MM.1S (cell line): Measurements from ENCODE around the gene ZNF384.

Source experiments
- DNase-seq: peaks from one replicate; pipeline ENCODE4 v3.0.0-alpha.2; 2015
- H2AFZ ChIP-seq: fragments of 300-600 bp; sonication (generic); 2 replicates; pipeline ENCODE4 v1.6.0; 2016; ENCODE audit warnings: antibody characterized with exemption, low read length
- H3F3A ChIP-seq: fragments of 300-600 bp; sonication (generic); 2 replicates; pipeline ENCODE4 v1.6.1; 2016; ENCODE audit warnings: mild to moderate bottlenecking, antibody characterized with exemption, low read length, moderate library complexity, mixed read lengths; ENCODE audit not compliant: insufficient read depth
- H3K27ac ChIP-seq: fragments of 300-600 bp; sonication (generic); 2 replicates; pipeline ENCODE4 v1.5.1; 2016; ENCODE audit warnings: mild to moderate bottlenecking, low read length
- H3K27me3 ChIP-seq: fragments of 300-600 bp; sonication (generic); replicated peaks from 2 replicates; pipeline ENCODE4 v1.6.0; 2016; ENCODE audit warnings: low read length; ENCODE audit not compliant: insufficient read depth
- H3K36me3 ChIP-seq: fragments of 300-600 bp; sonication (generic); replicated peaks from 2 replicates; pipeline ENCODE4 v1.6.1; 2016; ENCODE audit warnings: mild to moderate bottlenecking, low read length, mixed read lengths; ENCODE audit not compliant: insufficient read depth
- H3K4me1 ChIP-seq: fragments of 300-600 bp; sonication (generic); 2 replicates; pipeline ENCODE4 v1.6.1; 2016; ENCODE audit warnings: low read length, mixed read lengths
- H3K4me2 ChIP-seq: fragments of 300-600 bp; sonication (generic); 2 replicates; pipeline ENCODE4 v1.6.0; 2016; ENCODE audit warnings: low read depth, low read length
- H3K4me3 ChIP-seq: fragments of 300-600 bp; sonication (generic); 2 replicates; pipeline ENCODE4 v1.5.1; 2016; ENCODE audit warnings: low read length, mixed read lengths
- H3K79me2 ChIP-seq: fragments of 300-600 bp; sonication (generic); 2 replicates; pipeline ENCODE4 v1.6.1; 2016; ENCODE audit warnings: mixed run types, low read length, mixed read lengths
- H3K9ac ChIP-seq: fragments of 300-600 bp; sonication (generic); 2 replicates; pipeline ENCODE4 v1.6.1; 2016; ENCODE audit warnings: low read length, mixed read lengths
- H3K9me2 ChIP-seq: fragments of 300-600 bp; sonication (generic); replicated peaks from 2 replicates; pipeline ENCODE4 v1.6.1; 2016; ENCODE audit warnings: mild to moderate bottlenecking, low read length, mixed read lengths; ENCODE audit not compliant: insufficient read depth
- H3K9me3 ChIP-seq: fragments of 300-600 bp; sonication (generic); replicated peaks from 2 replicates; pipeline ENCODE4 v1.6.1; 2016; ENCODE audit warnings: mild to moderate bottlenecking, low read length, mixed read lengths; ENCODE audit not compliant: insufficient read depth
- H4K20me1 ChIP-seq: fragments of 300-600 bp; sonication (generic); 2 replicates; pipeline ENCODE4 v1.6.1; 2016; ENCODE audit warnings: mild to moderate bottlenecking, low read length, moderate library complexity, mixed read lengths; ENCODE audit not compliant: insufficient read depth
- CTCF ChIP-seq: fragments of 300-600 bp; sonication (generic); IDR thresholded peaks from 2 replicates; pipeline ENCODE4 v1.5.1; 2016; ENCODE audit warnings: antibody characterized with exemption, low read length, mixed read lengths
- EZH2 ChIP-seq: fragments of 300-600 bp; sonication (generic); optimal IDR thresholded peaks from 2 replicates; pipeline ENCODE3; 2017; ENCODE audit warnings: low read depth, mild to moderate bottlenecking, antibody characterized with exemption, low read length, mixed read lengths
- EZH2phosphoT487 ChIP-seq: fragments of 300-600 bp; sonication (generic); IDR thresholded peaks from 2 replicates; pipeline ENCODE4 v1.6.1; 2018; ENCODE audit warnings: antibody characterized with exemption, low read length

ZNF384 gene

DNA sequence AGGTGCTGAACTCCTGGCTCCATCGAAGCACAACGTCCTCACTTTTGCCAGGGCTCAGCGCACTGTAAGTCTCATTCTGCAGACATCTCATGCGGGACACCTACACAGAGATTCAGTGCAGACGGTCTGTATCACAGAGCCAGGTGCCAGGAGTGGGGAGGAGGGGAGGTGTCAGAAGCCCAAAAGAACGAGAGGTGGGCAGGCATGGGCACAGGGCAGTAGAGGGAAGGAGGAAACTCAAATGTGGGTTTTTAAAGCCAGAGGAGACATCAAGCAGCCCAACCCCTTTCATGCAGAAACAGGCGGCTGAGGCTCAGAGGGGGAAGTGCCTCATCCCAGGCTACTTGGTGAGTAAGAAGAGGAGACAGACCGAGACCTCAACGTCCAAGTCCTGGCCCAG is 50.9 kb downstream of the ZNF384 start:
- Histone ChIP-seq H3K27me3 (peaks cover 26% of the 10 kb centered on the region; the same call in 1 of the 2 replicates), H4K20me1 (no peaks in the 10 kb centered on the region), H3K9me3 (no peaks in the 10 kb centered on the region), H3K4me3 (no peak overlapping the region), H3F3A (no peaks in the 10 kb centered on the region), H3K9ac (no peak overlapping the region), H3K4me2 (no peak overlapping the region), H3K9me2 (no peaks in the 10 kb centered on the region), H3K27ac (no peak overlapping the region), H3K4me1 (no peaks in the 10 kb centered on the region), H3K79me2 (no peaks in the 10 kb centered on the region), H3K36me3 (no peaks in the 10 kb centered on the region), H2AFZ (no peak overlapping the region)
- no peak for TF ChIP-seq EZH2phosphoT487
- TF ChIP-seq CTCF: no peak
- TF ChIP-seq EZH2: no peak
- no peak for DNase-seq

DNA sequence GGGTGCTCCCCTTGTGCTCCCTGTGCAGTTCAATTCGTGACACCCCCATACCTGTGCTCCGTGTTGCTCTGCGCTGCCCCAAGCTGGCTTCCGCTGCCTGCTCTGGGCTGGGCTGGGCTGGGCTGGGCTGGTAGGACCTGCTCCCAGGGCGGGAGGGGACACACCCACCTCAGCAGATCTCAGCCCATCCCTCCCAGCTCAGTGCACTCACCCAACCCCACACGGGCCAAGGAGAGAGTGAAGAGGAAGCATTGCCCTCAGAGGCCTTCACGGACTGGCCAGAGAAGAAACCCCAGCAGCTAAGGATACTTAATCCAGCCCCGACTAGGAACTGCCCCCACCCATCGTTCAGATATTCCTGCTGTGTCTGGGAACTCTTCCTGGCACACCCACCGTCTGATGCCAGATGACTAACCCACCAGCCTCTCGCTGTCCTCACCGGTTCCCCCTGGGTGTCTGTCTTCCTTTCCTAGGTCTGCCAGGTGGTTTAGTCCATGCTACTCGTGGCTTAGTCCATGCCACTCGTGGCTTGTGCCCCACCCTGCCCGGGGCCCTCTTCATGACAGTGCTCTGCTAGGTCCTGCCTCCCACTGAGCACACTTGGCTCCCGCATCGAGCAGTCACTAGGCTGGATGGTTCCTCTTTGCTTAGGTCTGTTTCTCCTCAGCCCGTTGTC is 53.2 kb downstream of the ZNF384 start, which contains the start of gene LPAR5:
LPAR5 (minus strand) TSS at position 104 of the 676 bp plus-strand sequence. CDS start 14,711 bp downstream, outside the sequence.
- Histone ChIP-seq H3K9me2 (no peaks in the 10 kb centered on the region), H3K9ac (no peak within 1 kb of the TSS), H3K27ac (no peak within 1 kb of the TSS), H2AFZ (no peak within 1 kb of the TSS), H3K79me2 (no peaks in the 10 kb centered on the region), H3K4me1 (peaks cover 4% of the 10 kb centered on the region; the same call in 1 of the 2 replicates), H3K9me3 (no peaks in the 10 kb centered on the region), H3K27me3 (peaks cover 18% of the 10 kb centered on the region; the same call in 1 of the 2 replicates), H4K20me1 (no peaks in the 10 kb centered on the region), H3K4me2 (no peak within 1 kb of the TSS), H3K36me3 (no peaks in the 10 kb centered on the region), H3F3A (no peaks in the 10 kb centered on the region), H3K4me3 (no peak within 1 kb of the TSS)
- no peak for DNase-seq
- no peak for TF ChIP-seq EZH2phosphoT487

DNA sequence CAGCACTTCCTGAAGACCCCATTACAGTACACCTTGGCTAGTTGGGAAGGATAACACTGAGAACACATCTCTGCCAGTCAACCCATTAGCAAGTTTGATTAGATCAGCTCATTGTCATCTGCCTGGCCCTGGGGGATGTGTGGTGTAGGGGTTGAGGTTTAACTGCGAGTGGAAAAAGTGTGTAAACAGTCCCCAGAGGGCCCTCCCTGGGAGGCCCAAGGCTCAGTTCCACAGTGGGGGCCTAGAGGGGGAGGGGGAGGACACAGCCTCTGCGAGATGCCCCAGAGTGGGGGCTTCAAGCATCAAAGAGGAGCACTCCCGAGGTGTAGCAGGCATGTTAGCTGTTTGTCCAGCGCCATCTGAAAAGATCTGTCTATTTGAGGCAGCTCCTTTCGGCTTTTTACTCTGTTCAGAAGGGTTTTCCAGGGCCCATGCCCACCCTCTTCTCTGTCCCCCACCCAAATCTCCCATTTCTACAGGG is 53.8 kb downstream of the ZNF384 start:
- H3K27me3 ChIP-seq: peaks cover 12% of the 10 kb centered on the region; the same call in 1 of the 2 replicates
- H3K9me3 ChIP-seq: no peaks in the 10 kb centered on the region
- peaks cover 4% of the 10 kb centered on the region; the same call in 1 of the 2 replicates for H3K4me1 ChIP-seq
- DNase-seq: no peak
- H3K9me2 ChIP-seq: no peaks in the 10 kb centered on the region
- no peak overlapping the region for H3K27ac ChIP-seq
- H2AFZ ChIP-seq: no peak overlapping the region
- H3K9ac ChIP-seq: no peak overlapping the region
- H3K36me3 ChIP-seq: no peaks in the 10 kb centered on the region
- H3K4me3 ChIP-seq: no peak overlapping the region
- H4K20me1 ChIP-seq: no peaks in the 10 kb centered on the region
- H3K79me2 ChIP-seq: no peaks in the 10 kb centered on the region
- H3F3A ChIP-seq: no peaks in the 10 kb centered on the region
- no peak overlapping the region for H3K4me2 ChIP-seq
- no peak for TF ChIP-seq EZH2phosphoT487

DNA sequence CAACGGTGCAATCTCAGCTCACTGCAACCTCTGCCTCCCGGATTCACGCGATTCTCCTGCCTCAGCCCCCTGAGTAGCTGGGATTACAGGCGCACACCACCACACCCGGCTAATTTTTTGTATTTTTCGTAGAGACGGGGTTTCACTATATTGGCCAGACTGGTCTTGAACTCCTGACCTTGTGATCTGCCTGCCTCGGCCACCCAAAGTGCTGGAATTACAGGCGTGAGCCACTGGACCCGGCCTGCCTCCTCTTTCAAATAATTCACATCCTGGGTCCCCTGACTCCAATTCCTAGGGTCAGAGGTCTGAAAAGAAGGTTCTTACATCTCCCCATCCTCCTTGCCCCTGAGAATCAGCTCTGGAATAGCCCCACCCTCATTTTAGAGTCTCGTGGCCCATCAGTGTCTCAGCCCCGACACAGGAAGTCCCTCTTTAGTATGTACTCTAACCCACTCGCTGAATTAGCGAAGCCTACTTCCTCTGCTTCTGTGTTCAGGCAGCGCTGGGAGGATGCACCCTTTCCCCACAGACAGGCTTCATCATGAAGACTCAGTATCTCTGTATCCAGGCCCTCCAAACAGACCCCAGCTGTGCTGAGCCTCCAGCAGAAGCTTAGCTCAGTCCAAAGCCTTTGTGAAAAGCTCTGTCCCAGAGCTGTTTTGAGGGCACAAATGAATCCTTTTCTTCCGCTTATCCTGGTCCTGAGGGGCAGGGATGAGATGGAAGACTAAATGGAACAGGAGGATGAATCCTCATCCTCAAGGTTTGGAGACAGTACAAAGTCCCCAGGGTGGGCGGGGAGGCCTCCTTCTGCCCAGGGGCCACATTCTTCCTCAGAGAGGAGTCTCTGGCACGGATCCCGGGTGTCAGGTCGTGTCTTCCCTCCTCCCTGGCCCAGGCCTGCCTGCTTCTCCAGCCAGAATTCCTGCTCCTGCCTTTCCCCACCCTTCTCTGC is 56.9 kb downstream of the ZNF384 start:
- Histone ChIP-seq H2AFZ (no peak overlapping the region), H3K4me1 (peaks cover 4% of the 10 kb centered on the region; the same call in 1 of the 2 replicates), H3K9ac (no peak overlapping the region), H4K20me1 (no peaks in the 10 kb centered on the region), H3K9me2 (no peaks in the 10 kb centered on the region), H3K27me3 (no peaks in the 10 kb centered on the region; the same call in 1 of the 2 replicates), H3K27ac (no peak overlapping the region), H3K9me3 (no peaks in the 10 kb centered on the region), H3K4me2 (no peak overlapping the region), H3K4me3 (no peak overlapping the region), H3F3A (no peaks in the 10 kb centered on the region), H3K79me2 (no peaks in the 10 kb centered on the region), H3K36me3 (no peaks in the 10 kb centered on the region)
- DNase-seq: no peak
- TF ChIP-seq EZH2 (no peak), EZH2phosphoT487 (no peak), CTCF (no peak)
